Stimulated activated CD8-positive, alpha-beta memory T cell treated with anti-CD3 and anti-CD28 coated beads, Interleukin-4, amount 100 ng/mL, for 24 hours (primary cell): ENCODE data around the gene SESN3.
"Not testable (repeated sequence)": the region's sequence is repeated elsewhere in the genome, so short reads cannot be mapped to it uniquely, and the experiment has no call there.

Experiments
- DNase-seq: peaks from one replicate; pipeline ENCODE4 v3.0.0-alpha.2; 2020; ENCODE audit warnings: low read depth

SESN3 gene

GRCh38 chr11:95219599-95219998 lies 11.4 kb downstream of the SESN3 start:
- no peak for DNase-seq

GRCh38 chr11:95218149-95218548 lies 12.9 kb downstream of the SESN3 start:
- no peak for DNase-seq

- DNase-seq: no peak
Measured at GRCh38 chr11:95212609-95213008, 18.4 kb downstream of the SESN3 start.

- not testable (repeated sequence) for DNase-seq
Measured at GRCh38 chr11:95209535-95209934, 21.5 kb downstream of the SESN3 start.

GRCh38 chr11:95200781-95201457 lies 30.1 kb downstream of the SESN3 start:
- no peak for DNase-seq

GRCh38 chr11:95195831-95196230 lies 35.2 kb downstream of the SESN3 start:
- DNase-seq: no peak

- no peak for DNase-seq
Measured at GRCh38 chr11:95193541-95193940, 37.5 kb downstream of the SESN3 start.

- DNase-seq: no peak
Measured at GRCh38 chr11:95192717-95193116, 38.3 kb downstream of the SESN3 start.

GRCh38 chr11:95187723-95188122 lies 43.3 kb downstream of the SESN3 start:
- DNase-seq: no peak

GRCh38 chr11:95182397-95182796 lies 48.6 kb downstream of the SESN3 start:
- DNase-seq: no peak

GRCh38 chr11:95175818-95176380 lies 55.1 kb downstream of the SESN3 start:
- DNase-seq: no peak

GRCh38 chr11:95170294-95170693 lies 60.7 kb downstream of the SESN3 start:
- no peak for DNase-seq

- DNase-seq: no peak
Measured at GRCh38 chr11:95166781-95167180, 64.2 kb downstream of the SESN3 start.

- DNase-seq: no peak
Measured at GRCh38 chr11:95165638-95166037, 65.4 kb downstream of the SESN3 start.

- DNase-seq: no peak
Measured at GRCh38 chr11:95163106-95163505, 67.9 kb downstream of the SESN3 start.

- DNase-seq: no peak
Measured at GRCh38 chr11:95161248-95161647, 69.8 kb downstream of the SESN3 start.

- DNase-seq: no peak
Measured at GRCh38 chr11:95157824-95158223, 73.2 kb downstream of the SESN3 start.

- DNase-seq: no peak
Measured at GRCh38 chr11:95156916-95157541, 74.0 kb downstream of the SESN3 start.

GRCh38 chr11:95156133-95156721 lies 74.8 kb downstream of the SESN3 start:
- DNase-seq: no peak

GRCh38 chr11:95155385-95155784 lies 75.6 kb downstream of the SESN3 start:
- no peak for DNase-seq

GRCh38 chr11:95154514-95154913 lies 76.5 kb downstream of the SESN3 start:
- DNase-seq: no peak

GRCh38 chr11:95153857-95154246 lies 77.2 kb downstream of the SESN3 start:
- DNase-seq: no peak
